HG03442 (cell line): ENCODE measurements around the gene DTYMK.
A peak's percentile ranks its signal among the peaks of the same experiment; 100 is the strongest.

ENCODE experiments used
- ATAC-seq: cut with Tn5 transposase; IDR thresholded peaks from one replicate; pipeline ENCODE4 v1.9.1; 2021; ENCODE audit warnings: mild to moderate bottlenecking, moderate library complexity; ENCODE audit not compliant: unreplicated experiment

DTYMK gene

DNA sequence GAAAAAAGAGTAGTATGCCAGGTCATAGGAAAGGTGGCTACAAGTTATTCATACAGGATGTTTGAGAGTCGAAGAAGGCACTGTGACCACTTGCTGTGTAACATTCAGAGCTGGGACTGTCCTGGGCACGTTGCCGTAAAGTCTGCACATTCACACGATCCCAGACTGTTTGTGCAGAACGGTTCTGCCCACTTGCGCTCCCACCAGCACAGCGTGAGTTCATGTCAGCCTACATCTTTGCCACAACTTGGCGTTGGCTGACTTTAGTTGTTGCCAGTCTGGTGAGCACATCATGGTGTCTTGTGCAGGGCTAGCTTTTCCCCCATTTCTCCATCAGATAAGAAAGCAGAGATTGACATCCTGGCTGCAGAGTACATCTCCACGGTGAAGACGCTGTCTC, 22.3 kb upstream of the DTYMK start:
- no peak for ATAC-seq

- no peak for ATAC-seq
Measured at GRCh38 chr2:241706537-241706936, 19.9 kb upstream of the DTYMK start.

- no peak for ATAC-seq
Measured at GRCh38 chr2:241703032-241703604, 16.5 kb upstream of the DTYMK start.

DNA sequence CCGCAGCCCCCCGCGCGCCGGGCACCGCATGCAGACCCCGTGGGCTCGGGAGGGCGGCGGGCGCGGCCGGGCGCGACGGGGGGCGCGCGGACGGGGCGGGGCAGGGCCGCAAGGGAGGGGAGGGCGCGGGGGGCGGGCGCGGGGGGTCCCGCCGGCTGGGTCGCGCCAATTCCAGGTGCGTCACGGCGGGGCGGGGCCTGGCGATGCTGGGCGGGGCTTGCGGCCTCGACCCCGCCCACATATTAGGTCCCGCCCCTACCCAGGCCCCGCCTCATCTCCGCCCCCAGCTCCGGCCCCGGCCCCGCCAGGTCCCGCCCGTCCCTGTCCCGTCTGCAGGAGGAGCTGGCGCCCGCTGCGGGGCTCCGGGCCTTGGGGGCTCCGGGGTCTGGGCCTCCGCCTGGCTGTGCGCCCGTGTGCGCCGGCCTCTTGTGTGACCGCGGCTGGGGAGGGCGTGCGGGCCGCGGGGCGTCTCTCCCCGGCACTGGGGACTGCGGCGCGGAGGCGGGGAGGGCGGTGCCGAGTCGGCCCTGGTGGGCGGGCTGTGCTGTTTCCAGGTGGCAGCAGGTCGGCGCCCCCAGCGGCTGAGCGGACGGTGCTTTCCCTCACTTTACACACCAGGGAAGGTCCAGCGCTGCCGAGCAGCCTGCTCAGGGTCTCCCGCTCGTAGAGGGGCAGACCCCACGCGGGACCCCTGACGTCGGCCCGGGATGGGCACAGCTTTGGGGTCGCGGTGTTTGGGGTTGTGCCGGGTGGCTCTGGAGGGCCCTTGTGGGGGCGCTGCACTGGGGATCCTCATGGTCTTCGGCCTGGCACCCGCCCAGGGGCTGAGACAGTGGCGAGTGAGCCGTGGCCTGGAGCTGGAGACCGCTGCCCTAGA, 15.8 kb upstream of the DTYMK start:
- peak; percentile 69 for ATAC-seq

GRCh38 chr2:241701399-241702154, 15.0 kb upstream of the DTYMK start, which contains the start of gene ING5:
Gene ING5 (plus strand): TSS chr2:241702039. CDS start chr2:241702066, 27 bp downstream.
- peak; percentile 51 for ATAC-seq

DNA sequence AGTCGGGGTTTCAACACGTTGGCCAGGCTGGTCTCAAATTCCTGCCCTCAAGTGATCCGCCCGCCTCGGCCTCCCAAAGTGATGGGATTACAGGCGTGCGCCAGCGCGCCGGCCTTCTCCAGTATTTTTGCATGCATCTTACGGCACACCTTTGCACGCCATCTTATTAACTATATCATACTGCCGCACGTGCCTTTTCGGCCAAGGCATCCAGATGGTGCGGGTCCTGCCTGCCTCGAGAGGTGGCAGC, 14.5 kb upstream of the DTYMK start:
- ATAC-seq: no peak

DNA sequence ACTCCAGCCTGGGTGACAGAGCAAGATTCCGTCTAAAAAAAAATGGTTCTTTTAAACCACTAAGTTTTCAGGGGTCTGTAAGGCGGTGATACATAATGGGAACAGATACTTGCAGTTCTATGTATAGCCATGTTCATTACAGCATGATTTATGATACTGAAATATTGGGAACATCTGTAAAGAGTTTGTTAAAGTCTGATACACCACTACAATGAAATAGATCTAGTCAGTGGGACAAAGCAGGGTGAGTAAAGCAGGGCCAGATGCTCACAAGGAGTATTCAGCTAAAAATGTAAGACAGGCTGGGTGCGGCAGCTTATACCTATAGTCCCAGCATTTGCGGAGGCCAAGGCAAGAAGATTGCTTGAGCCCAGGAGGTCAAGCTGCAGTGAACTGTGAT, 9.0 kb upstream of the DTYMK start:
- no peak for ATAC-seq

- no peak for ATAC-seq
Measured at GRCh38 chr2:241692448-241692847, 5.8 kb upstream of the DTYMK start.

- ATAC-seq: no peak
Measured at GRCh38 chr2:241690202-241690717, 3.6 kb upstream of the DTYMK start.

- no peak for ATAC-seq
Measured at GRCh38 chr2:241689306-241689705, 2.7 kb upstream of the DTYMK start.

DNA sequence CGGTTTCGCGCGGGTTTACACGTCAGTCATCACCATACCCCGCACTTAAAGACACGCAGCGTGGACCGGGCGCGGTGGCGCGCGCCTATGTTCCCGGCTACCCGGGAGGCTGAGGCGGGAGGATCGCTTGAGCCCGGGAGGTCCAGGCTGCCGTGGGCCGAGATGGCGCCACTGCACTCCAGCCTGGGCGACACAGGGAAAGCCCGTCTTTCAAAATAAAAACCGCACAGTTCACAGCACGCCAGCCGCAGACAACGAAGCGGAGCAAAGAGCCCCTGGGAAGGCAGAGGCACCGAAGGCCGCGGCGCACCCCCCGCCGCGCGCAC, 328 bp downstream of the DTYMK start:
- ATAC-seq: peak; percentile 4

GRCh38 chr2:241680827-241681599, 5.6 kb downstream of the DTYMK start:
- no peak for ATAC-seq

DNA sequence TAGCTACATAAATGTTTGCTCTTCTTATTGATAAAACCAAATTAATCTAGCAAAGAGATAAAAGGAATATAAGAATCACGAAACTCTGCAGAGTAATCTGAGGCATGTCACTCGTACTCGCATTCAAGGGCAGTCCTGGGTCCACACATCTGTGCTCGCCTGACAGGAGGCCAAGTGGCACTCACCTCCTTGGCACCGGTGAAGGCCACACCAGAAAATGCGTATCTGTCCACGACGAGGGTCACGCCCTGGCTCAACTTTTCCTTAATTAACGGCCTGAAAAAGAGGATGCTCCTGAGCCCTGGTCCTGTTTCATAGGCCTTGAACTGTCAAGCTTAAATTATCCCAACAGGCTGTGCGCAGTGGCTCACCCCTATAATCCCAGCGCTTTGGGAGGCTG, 6.6 kb downstream of the DTYMK start:
- no peak for ATAC-seq

- no peak for ATAC-seq
Measured at GRCh38 chr2:241678784-241679540, 7.7 kb downstream of the DTYMK start.

- ATAC-seq: no peak
Measured at GRCh38 chr2:241678307-241678706, 8.3 kb downstream of the DTYMK start.

DNA sequence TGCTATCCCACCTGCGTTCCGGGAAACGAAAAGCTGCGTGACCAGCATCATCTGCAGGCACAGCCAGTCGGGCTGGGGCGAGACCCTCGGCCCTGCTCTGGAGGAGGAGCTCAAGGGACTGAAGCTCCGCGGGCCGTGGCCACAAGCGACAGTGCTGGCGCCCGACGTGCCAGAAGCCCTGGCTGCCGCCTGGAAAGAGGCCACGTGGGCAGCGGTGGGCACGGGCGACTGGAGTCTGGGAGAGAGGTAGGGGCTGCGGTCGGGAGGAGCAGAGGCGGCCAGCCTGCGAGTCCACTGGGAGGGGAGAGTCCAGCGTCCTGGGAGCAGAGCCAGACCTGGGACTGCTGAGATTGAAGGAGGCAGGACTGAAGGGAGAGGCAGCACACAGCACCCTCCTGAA, 9.2 kb downstream of the DTYMK start:
- ATAC-seq: no peak

GRCh38 chr2:241676665-241677064, 9.9 kb downstream of the DTYMK start:
- no peak for ATAC-seq

GRCh38 chr2:241675885-241676284, 10.7 kb downstream of the DTYMK start:
- no peak for ATAC-seq

DNA sequence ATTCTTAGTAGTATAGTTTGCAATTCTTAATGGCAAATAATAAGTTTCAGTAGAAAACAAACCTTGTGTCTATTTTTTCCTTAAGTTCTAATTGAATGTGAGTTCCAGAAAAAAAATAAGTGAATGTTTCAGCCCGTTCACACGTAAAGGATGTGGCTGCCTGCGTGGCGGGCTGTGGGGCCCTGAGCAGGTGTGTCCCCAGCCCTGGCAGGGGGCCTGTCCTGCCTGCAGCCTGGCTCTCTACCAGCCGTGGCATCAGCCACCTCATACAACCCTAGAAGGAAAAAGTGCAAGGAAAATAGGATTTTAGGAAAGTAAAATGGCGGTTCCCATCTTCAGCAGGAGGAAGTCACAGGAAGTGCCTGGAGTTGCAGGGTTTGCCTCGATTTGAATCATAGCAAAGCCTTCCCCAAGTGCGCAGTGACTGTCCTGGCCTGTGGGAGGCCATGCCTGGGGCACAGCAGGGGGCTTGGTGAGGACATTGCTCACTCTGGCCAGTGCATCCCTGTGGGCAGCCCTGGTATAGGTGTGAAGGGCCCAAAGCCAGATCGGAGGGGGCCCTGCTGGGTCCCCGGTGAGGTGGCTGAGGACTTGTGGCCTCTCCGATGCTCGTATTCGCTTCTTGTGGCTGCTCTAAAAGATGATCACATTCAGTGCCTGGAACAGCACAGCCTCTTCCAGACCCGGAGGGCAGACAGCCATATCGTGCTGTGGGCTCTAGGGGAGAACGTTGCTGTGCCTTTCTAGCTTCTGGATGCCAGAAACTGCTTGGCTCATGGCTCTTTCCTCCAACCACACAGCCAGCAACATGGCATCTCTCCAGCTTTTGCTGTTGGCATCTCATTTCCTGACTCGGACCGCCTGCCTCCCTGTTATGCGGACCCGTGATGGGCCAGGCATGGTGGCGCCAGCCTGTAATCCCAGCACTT, 12.6 kb downstream of the DTYMK start:
- no peak for ATAC-seq
